Esophagus squamous epithelium (tissue), 4 donors: ENCODE data around the gene MAP4K4.

Experiments used
- CTCF ChIP-seq, 6 experiments: fragments of 450-650 bp in 4 of 6; fragments of 200-600 bp in 2 of 6; sonication (generic) in 2 of 6; IDR thresholded peaks; one replicate each; pipeline ENCODE4 v1.5.1; 2016 to 2019; ENCODE audit warnings: antibody characterized with exemption in 6 of 6, mild to moderate bottlenecking in 4 of 6, moderate library complexity in 4 of 6
- POLR2A ChIP-seq, 4 donors: fragments of 450-650 bp; IDR thresholded peaks; one replicate each; pipeline ENCODE4 v1.6.1; 2017; ENCODE audit warnings: antibody characterized with exemption in 4 of 4, mild to moderate bottlenecking in 4 of 4, moderate library complexity in 3 of 4

- TF ChIP-seq CTCF (IDR thresholded peaks at IDR 0.05): no peak
- no peak for TF ChIP-seq POLR2A (IDR thresholded peaks at IDR 0.05)
Measured at GRCh38 chr2:101879466-101879865, 182.0 kb downstream of the MAP4K4 start.
